ES-I3 (cell line): ENCODE data around the gene SLC35F6.
"Not testable (repeated sequence)": the region's sequence is repeated elsewhere in the genome, so short reads cannot be mapped to it uniquely, and the experiment has no call there.

Experiments
- H3K36me3 ChIP-seq: 2 replicates; pipeline ENCODE4 v1.6.1; 2013; ENCODE audit warnings: mild to moderate bottlenecking, low read length, control low read depth, moderate library complexity; ENCODE audit not compliant: insufficient read depth
- H3K4me1 ChIP-seq: 2 replicates; pipeline ENCODE4 v1.6.1; 2013; ENCODE audit warnings: mild to moderate bottlenecking, control low read depth, low read length; ENCODE audit not compliant: insufficient read depth
- H3K9ac ChIP-seq: 2 replicates; pipeline ENCODE4 v1.6.1; 2013; ENCODE audit warnings: low read depth, mild to moderate bottlenecking, low read length, moderate library complexity
- H3K9me3 ChIP-seq: 2 replicates; pipeline ENCODE4 v1.6.1; 2013; ENCODE audit warnings: mild to moderate bottlenecking, low read length, moderate library complexity; ENCODE audit not compliant: control insufficient read depth, insufficient read depth

SLC35F6 gene

DNA sequence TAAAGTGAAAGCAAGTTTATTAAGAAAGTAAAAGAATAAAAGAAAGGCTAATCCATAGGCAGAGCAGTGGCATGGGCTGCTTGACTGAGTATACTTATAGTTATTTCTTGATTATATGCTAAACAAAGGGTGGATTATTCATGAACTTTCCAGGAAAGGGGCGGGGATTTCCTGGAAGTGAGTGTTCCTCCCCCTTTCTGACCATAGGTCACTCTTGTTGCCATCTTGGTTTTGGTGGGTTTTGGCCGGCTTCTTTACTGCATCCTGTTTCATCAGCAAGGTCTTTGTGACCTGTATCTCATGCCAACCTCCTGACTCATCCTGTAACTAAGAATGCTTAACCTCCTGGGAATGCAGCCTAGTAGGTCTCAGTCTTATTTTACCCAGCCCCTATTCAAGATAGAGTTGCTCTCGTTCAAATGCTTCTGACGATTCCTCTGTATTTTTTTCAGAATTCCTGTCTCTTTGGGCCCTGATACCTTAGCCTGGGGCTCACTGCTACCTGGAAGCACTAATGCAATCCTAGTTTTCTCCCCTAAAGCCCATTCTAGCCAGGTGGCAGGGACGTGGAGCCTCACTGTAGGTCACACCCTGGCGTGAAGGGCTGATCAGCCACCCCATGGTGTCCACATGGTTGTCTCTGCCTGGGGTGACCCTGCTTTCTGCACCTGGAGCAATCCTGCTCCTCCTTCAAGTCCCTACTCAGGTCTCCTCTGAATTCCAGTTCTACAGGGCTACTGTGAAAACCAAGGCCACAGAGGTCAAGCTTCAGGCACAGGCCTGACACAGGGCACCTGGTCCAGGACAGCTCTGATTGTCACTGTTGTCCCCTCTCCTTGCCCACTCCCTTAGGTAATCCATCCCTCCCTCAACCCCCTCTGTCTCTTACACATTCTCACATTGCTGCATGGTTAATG is 6.0 kb upstream of the SLC35F6 start:
- peaks cover 48% of the 10 kb centered on the region for H3K4me1 ChIP-seq
- H3K9ac ChIP-seq: peak overlapping the region; percentile 31; the same call in 1 of the 2 replicates
- H3K36me3 ChIP-seq: no peaks in the 10 kb centered on the region
- H3K9me3 ChIP-seq: no peaks in the 10 kb centered on the region

DNA sequence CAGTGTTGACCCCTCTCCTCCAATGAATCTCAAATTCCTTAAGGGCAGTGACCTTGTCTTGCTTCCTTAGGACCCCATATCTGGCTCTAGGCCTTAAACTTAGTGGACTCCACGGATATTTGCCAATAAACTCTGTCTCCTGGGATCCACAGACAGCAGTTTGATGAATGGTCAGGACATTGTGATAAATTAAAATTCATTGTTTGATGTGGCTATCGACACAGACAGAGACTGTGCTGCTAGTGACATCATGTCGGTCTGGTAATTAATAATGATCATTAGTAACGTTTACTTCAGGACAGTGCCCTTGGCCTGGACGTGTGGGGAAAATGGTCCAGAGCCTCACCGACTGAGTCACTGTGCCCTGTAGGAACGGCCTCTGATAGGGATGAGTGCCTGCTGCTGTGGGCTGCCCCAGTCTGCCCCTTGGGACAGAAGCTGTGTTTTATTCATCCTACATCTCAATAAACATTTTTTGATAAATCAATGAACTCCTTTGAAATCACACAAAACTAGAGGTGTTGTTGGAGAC is 5.2 kb upstream of the SLC35F6 start:
- Histone ChIP-seq H3K4me1 (peaks cover 47% of the 10 kb centered on the region), H3K9ac (peak overlapping the region; percentile 31; the same call in 1 of the 2 replicates), H3K36me3 (no peaks in the 10 kb centered on the region), H3K9me3 (no peaks in the 10 kb centered on the region)

DNA sequence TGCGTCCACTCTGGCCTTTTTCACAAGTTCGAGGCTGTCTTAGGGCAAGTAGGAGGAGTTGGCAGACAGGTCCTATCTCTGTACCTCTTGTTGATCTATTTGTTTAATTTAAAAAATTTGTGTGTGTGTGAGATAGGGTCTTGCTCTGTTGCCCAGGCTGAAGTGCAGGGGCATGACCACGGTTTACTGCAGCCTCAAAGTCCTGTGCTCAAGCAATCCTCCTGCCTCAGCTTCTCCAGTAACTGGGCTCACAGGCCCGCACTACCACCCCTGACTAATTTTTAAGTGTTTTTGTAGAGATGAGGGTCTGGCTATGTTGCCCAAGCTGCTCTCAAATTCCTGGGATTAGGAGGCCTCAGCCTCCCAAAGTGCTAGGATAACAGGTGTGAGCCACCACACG is 4.2 kb upstream of the SLC35F6 start:
- Histone ChIP-seq H3K36me3 (no peaks in the 10 kb centered on the region), H3K9ac (no peak overlapping the region), H3K9me3 (no peaks in the 10 kb centered on the region), H3K4me1 (peaks cover 42% of the 10 kb centered on the region)

DNA sequence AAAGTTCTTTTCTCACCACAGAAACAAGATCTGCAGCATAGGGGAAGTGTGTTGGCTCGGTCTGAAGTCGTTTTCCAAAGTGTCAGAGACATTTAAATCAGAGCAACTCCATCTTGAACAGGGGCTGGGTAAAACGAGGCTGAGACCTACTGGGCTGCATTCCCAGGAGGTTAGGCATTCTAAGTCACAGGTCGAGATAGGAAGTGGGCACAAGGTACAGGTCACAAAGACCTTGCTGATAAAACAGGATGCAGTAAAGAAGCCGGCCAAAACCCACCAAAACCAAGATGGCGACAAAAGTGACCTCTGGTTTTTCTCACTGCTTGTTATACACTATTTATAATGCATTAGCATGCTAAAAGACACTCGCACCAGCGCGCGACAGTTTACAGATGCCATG is 3.1 kb upstream of the SLC35F6 start:
- H3K4me1 ChIP-seq: peaks cover 37% of the 10 kb centered on the region
- not testable (repeated sequence) for H3K9me3 ChIP-seq, H3K9ac ChIP-seq, H3K36me3 ChIP-seq

DNA sequence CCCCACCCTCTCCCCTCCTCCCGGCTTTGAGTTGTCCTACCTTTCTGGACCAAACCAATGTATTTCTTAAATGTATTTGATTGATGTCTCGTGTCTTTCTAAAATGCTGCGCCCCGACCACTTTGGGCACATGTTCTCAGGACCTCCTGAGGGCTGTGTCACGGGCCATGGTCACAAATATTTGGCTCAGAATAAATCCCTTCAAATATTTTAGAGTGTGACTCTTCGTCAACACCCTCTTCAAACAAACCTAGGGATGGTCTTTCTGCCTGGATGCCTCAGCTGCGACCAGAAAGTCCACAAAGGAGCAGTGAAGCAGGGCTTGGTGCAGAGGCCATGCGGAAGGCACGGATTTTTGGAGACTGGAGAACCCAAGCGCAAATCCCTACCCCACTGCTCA is 1.1 kb upstream of the SLC35F6 start:
- Histone ChIP-seq H3K4me1 (peaks cover 23% of the 10 kb centered on the region), H3K9ac (no peak overlapping the region; the same call in 1 of the 2 replicates), H3K9me3 (no peaks in the 10 kb centered on the region), H3K36me3 (no peaks in the 10 kb centered on the region)

DNA sequence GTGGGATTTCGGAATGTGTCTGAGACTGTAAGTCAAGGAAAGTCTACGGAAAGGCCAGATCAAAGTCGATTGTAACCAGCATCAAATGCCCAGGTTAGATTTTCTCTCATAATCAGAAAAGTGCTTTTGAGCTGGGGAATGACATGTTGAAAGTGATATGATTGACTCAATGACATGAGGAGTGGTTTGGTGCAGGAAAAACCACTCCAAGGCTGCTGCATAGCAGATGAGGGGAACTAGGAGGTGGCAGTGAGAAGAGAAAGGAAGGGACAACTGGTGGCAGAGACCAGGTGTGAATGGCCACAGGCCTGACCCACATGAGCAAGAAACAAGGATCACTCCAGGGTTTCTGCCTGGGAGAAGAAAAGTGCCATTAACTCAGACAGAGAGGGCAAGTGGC is 822 bp downstream of the SLC35F6 start:
- Histone ChIP-seq H3K9ac (peak overlapping the region; percentile 95), H3K9me3 (no peaks in the 10 kb centered on the region), H3K4me1 (peaks cover 17% of the 10 kb centered on the region; the same call in 1 of the 2 replicates), H3K36me3 (no peaks in the 10 kb centered on the region)

DNA sequence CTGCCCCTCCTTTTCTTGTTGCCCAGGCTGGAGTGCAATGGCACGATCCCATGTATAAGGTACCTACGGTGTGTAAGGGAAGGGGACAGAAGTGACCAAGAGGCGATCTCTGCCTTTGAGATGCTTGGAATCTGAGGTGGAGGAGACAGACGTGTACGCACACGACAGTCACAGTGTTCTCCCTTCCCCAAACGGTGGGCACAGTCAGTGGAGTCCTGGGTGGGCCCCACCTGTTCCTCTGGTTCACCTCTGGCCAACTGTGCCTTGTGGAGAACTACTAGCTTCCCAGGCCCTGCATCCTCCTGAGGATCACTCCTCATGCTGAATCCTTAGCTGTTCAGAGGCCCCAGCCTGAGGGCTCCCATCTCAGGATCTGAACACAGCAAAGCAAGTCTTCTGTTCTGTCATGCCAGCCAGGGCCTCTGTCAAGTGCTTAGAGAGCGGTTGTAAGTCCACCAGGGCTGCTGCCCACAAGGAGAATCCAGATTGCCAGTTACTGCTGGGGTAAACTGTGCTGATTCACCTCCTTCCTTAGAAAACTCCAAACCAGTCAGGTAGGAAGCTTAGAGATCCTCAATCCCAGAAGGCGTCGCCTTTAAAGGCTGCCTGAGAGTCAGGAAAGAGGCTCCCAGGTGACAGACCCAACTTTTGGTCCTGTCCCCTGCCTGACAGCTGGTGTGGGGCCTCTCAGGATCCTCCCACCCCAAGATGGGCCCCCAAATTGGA is 1.6 kb downstream of the SLC35F6 start:
- Histone ChIP-seq H3K36me3 (no peaks in the 10 kb centered on the region), H3K9me3 (no peaks in the 10 kb centered on the region), H3K4me1 (peaks cover 17% of the 10 kb centered on the region; the same call in 1 of the 2 replicates), H3K9ac (peak overlapping the region; percentile 95; the same call in 1 of the 2 replicates)

DNA sequence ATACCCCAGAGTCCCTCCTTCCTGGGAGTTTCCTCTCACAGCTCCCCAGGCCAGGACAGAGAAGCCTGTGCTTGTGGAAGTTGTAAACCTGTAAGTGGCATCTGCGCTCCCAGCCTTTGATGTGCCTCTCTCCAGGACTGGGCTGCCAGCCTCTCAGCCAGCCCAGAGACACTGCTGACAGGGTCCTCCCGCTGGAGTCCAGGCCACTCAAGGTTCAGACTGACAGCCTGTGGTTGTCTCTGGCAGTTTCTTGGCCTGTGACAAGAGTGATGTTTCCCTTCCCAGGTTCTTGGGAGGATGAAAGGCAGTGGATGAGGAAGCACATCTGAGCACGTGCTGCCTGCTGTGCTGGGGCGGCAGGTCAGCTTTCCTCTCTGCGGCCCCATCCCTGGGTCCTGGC is 3.0 kb downstream of the SLC35F6 start:
- peaks cover 17% of the 10 kb centered on the region; the same call in 1 of the 2 replicates for H3K4me1 ChIP-seq
- H3K36me3 ChIP-seq: no peaks in the 10 kb centered on the region
- H3K9me3 ChIP-seq: no peaks in the 10 kb centered on the region
- H3K9ac ChIP-seq: no peak overlapping the region

DNA sequence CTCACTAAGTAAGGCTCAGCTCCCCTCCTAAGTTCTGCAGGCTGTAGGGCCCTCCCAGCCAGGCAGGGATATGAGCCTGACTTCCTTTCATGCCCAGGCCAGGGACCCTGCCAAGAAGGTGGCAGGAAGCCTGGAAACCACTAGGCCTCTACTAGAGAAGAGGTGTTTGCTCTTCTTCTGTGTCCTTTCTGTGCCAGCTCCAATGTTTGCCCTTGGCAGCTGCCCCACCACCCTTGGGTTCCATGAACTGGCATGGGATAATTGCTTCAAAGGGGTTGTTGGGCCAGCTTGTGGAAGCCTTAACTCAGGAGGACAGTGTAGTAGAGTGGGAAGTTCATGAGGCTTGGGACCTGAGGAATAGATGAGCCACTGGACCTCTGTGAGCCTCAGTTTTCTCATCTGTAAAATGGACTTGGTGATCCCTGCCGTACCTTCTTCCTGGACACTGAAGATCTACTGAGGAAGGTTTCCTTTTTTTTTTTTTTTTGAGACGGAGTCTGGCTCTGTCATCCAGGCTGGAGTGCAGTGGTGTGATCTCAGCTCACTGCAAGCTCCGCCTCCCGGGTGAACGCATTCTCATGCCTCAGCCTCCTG is 3.9 kb downstream of the SLC35F6 start:
- no peaks in the 10 kb centered on the region for H3K9me3 ChIP-seq
- H3K4me1 ChIP-seq: peaks cover 17% of the 10 kb centered on the region; the same call in 1 of the 2 replicates
- no peaks in the 10 kb centered on the region for H3K36me3 ChIP-seq
- no peak overlapping the region for H3K9ac ChIP-seq

DNA sequence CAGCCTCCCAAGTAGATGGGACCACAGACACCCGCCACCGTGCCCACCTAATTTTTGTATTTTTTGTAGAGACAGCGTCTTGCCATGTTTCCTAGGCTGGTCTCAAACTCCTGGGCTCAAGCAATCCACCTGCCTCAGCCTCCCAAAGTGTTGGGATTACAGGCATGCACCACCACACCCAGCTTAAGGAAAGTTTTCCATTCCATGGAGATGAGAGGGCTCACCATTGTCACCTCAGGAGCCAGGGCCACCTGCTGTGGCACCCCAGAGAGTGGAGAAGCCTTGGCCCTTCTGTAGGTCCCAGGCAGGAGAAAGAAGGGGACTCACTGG is 4.6 kb downstream of the SLC35F6 start:
- Histone ChIP-seq H3K9ac (no peak overlapping the region), H3K36me3 (no peaks in the 10 kb centered on the region), H3K9me3 (no peaks in the 10 kb centered on the region), H3K4me1 (peaks cover 13% of the 10 kb centered on the region; the same call in 1 of the 2 replicates)

DNA sequence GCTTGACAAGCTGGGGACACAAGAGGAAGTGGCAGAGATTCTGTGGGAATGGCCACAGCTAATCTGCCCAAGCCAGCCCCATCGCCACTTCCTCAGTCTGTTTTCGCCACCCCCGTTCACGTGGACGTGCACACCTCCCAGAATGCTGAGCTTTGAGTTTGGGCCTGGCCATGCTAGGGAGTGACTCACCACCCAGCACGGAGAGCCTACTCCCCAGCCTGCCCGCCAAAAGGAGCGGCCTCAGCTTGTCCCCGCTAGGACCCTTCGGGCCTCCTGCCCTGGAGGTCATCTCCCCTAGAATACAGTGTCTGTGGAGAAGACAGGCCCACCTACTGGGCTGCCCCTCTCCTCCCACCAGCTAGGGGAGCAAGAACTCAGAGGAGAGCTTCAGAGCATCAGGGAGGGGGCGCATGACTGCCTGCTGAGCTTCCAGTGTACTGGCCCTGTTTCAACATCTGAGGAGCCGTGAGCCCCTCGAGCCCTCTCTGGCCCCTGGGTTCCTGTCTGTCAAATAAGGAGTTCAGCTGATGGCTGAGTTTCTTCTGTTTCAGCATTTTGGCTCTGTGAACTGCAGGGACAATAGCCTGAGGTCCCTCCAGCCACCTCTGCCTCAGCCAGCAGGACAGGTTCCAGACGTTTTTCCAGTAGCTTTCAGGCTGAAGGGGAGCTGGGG is 5.1 kb downstream of the SLC35F6 start:
- Histone ChIP-seq H3K9ac (no peak overlapping the region), H3K4me1 (peaks cover 13% of the 10 kb centered on the region; the same call in 1 of the 2 replicates), H3K36me3 (no peaks in the 10 kb centered on the region; the same call in 1 of the 2 replicates), H3K9me3 (no peaks in the 10 kb centered on the region)

DNA sequence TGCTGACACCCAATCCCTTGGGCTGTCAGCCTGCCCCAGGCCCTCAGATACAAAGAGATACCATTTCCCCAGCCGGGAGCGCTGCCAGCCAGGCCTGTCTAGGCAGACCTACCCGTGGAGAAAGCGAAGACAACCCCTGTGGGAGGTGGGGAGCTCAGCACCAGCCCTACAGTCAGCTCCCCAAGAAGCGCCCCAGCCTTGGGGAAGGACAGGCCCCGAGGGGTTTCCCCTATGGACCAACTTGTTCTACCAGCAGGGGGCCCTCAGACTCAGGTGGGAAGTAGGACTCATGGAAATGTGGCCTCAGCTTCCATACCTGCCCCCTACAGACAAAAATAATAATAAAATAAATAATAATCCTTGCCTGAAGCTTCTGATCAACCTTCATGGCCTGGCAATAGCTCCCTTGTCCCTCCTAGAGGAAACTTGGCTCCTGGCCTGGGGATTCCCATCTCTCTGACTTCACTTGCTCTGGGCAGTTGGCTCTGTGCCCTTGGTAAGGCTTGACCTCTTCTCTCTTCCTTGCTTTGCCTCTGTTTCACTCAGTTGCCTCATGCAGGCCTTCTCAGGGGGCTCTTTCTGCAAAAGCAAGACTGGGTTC is 7.0 kb downstream of the SLC35F6 start:
- H3K4me1 ChIP-seq: peaks cover 6% of the 10 kb centered on the region; the same call in 1 of the 2 replicates
- no peak overlapping the region for H3K9ac ChIP-seq
- H3K36me3 ChIP-seq: no peaks in the 10 kb centered on the region; the same call in 1 of the 2 replicates
- no peaks in the 10 kb centered on the region for H3K9me3 ChIP-seq

DNA sequence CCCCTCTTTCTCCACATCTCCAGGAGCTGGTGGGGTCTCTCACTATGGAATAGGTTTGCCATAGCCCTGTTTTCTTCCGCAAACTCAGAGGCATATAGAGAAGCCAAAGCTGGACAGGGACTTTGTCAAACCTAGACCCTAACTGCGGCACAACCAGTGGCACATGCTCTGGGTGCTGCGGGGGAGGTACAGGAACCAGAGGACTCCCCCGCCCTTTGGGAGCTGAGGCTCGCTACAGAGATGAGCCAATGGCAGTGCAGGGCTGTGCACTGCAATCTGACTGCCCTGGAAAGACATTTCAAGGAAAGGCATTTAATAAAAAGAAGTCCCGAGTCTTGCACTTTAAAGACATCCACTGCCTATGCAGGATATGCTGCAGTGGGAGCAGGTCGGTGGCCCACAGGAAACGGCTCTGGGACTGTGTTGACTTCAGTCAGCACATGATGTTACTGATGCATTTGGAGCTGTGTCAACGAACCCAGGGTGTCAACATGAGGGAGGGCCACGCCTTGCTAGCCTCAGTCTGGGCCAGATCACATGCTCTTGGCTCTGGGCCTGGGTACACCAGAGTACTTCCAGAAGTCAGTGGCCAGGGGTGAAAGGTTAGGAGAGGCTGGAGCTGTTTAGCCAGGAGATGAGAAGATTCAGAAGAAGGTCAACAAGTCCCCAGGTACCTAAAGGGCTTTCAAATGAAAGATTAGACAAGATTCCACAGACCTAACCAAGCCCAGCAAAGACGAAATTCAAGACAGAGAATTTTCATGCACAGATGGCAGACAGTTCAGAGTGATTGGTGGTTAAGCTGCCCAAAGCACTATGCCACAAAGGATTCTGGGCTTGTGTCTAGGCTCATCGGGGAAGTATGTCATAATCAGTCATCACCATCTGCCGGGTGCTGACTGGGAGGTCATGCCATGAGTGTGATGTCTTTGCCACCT is 8.2 kb downstream of the SLC35F6 start:
- no peak overlapping the region for H3K9ac ChIP-seq
- H3K4me1 ChIP-seq: peaks cover 6% of the 10 kb centered on the region; the same call in 1 of the 2 replicates
- H3K9me3 ChIP-seq: no peaks in the 10 kb centered on the region
- H3K36me3 ChIP-seq: no peaks in the 10 kb centered on the region; the same call in none of the 2 replicates
